ENCODE data around the gene HOXA5.

Gene HOXA5

GRCh38 chr7:27143023-27143949 lies at the start of gene HOXA5:
Gene HOXA5 (minus strand): TSS chr7:27143681. CDS start chr7:27143607, 74 bp downstream.
- no peak for DNase-seq (ENCODE audit: low read depth in 4 of 4, low spot score in 1 of 4)

GRCh38 chr7:27192546-27193334 lies 49.3 kb upstream of the HOXA5 start:
- no peak for DNase-seq (ENCODE audit: low read depth in 4 of 4, low spot score in 1 of 4)

DNA sequence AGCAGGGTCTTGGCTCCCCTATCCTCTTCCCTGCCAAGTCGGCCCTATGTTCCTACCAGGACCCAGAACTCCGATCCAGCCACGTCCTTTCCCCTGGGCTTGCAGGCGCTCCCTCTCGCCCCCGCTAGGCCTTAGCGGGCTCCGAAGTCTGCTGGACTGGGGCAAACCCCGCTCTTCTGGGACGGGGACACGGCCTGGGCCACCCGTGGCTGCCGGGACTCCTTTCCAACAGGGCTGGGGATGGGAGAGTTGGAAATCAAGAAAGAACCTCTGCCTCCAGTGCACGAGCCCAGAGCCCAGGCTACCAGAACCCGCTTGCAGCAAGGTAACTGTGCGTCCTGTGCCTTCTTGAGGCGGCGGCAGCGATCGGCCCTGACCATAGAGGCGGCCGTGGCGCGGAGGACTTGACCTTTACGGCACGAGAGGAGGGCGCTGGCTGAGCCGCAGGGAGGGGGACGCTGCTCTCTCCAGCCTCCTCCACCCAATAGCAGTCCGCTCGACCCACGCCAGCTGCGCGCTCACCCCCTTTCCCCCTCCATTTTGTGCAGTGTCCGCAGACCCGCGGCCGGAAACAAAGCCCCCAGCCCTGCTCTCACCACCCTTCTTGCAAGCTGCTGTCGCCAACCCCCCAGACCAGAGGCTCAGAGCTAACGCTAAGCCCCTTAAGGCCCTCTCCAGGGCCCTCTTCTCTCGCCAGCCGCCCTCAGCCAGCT lies 48.5 kb upstream of the HOXA5 start:
- no peak for DNase-seq (ENCODE audit: low read depth in 4 of 4, low spot score in 1 of 4)

GRCh38 chr7:27191161-27191731 lies 47.8 kb upstream of the HOXA5 start:
- no peak for DNase-seq (ENCODE audit: low read depth in 4 of 4, low spot score in 1 of 4)

DNA sequence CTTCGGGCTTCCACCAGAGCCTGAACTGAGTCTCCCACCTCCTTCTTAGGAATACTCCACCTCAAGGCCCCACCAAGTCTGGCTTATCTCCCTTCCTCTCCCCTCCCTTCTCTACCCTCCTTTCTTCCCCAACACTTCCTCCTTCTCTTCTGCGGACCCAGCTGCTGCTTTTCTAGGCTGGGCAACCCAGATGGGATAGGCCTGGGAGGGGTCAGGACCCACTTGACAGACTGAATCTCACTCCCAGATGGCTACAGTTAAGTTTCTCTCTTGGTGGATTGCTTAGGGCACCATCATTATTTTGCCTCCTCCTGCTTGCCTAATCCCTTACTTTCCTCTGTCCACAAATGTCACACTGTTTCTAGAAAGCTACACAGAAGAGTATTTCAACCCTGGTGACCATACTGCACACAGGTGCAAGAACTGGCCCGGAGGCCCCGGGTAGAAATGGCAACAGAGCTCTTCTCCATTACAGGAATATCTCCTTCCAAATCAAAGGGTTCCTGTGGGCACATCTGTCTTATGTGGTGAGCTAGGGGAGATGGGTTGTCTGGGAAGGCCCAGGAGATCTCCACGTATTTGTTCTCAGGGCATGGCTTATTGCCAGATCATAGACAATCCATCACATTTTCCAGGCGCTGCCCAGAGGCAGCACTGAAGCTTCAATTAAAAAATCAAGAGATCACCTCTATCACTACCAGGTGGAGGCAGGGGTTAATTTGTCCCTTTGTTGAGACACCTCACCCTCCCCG lies 46.7 kb upstream of the HOXA5 start:
- no peak for DNase-seq (ENCODE audit: low read depth in 4 of 4, low spot score in 1 of 4)

GRCh38 chr7:27189295-27189996 lies 46.0 kb upstream of the HOXA5 start:
- no peak for DNase-seq (ENCODE audit: low read depth in 4 of 4, low spot score in 1 of 4)

GRCh38 chr7:27188386-27189294 lies 45.2 kb upstream of the HOXA5 start:
- DNase-seq (ENCODE audit: low read depth in 4 of 4, low spot score in 1 of 4), result no peak

GRCh38 chr7:27187475-27188385 lies 44.2 kb upstream of the HOXA5 start:
- DNase-seq (ENCODE audit: low read depth in 4 of 4, low spot score in 1 of 4), result no peak

- no peak for DNase-seq (ENCODE audit: low read depth in 4 of 4, low spot score in 1 of 4)
Measured at GRCh38 chr7:27186668-27187474, 43.4 kb upstream of the HOXA5 start.

- no peak for DNase-seq (ENCODE audit: low read depth in 4 of 4, low spot score in 1 of 4)
Measured at GRCh38 chr7:27185854-27186667, 42.6 kb upstream of the HOXA5 start.

- DNase-seq (ENCODE audit: low read depth in 4 of 4, low spot score in 1 of 4), result no peak
Measured at GRCh38 chr7:27185013-27185853, 41.8 kb upstream of the HOXA5 start, which contains the start of gene HOXA11. Gene HOXA11 (minus strand): TSS chr7:27185232. CDS start chr7:27185144, 88 bp downstream.

DNA sequence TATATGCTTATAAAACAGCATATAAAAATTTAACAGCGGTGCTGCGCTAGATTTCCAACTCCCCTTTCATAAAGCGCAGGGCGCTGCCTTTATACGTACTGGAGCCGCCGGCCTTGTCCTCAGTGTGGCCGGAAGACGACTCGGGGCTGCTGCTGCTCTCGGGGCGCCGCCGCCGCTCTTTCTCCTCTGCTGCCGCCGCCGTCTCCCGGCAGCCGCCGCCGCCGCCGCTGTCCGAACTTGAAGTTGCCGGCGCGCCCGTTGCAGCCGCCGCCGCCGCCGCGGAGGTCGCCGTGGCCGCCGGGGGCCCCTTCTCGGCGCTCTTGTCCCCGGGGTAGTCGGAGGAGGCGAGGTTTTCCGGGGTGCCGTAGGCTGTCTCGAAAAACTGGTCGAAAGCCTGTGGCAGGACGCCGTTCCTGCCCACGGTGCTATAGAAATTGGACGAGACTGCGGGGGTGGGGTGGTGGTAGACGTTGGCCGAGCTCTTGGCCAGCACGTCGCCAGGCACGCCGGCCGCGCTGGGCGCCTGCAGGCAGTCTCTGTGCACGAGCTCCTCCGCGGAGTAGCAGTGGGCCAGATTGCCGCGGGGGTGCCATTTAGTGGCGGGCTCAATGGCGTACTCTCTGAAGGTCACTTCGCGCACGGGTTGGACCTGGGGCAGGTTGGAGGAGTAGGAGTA lies 41.0 kb upstream of the HOXA5 start:
- DNase-seq (ENCODE audit: low read depth in 4 of 4, low spot score in 1 of 4), result no peak

- no peak for DNase-seq (ENCODE audit: low read depth in 4 of 4, low spot score in 1 of 4)
Measured at GRCh38 chr7:27183682-27184336, 40.3 kb upstream of the HOXA5 start.

Data from stimulated activated CD4-positive, alpha-beta T cell treated with anti-CD3 and anti-CD28 coated beads, Interleukin-1b, Interleukin-23, amount 100 ng/mL, for 24 hours (primary cell).